ENCODE results near the gene CYTH4. TPM values are rescaled to one million over a fixed set of nuclear protein-coding genes. Genes with fewer than 3 reads are reported as not detected.

Gene CYTH4
- total RNA-seq, 4 donors from 2014 or later = 13.2 to 40.3 (median 22.1) TPM

DNA sequence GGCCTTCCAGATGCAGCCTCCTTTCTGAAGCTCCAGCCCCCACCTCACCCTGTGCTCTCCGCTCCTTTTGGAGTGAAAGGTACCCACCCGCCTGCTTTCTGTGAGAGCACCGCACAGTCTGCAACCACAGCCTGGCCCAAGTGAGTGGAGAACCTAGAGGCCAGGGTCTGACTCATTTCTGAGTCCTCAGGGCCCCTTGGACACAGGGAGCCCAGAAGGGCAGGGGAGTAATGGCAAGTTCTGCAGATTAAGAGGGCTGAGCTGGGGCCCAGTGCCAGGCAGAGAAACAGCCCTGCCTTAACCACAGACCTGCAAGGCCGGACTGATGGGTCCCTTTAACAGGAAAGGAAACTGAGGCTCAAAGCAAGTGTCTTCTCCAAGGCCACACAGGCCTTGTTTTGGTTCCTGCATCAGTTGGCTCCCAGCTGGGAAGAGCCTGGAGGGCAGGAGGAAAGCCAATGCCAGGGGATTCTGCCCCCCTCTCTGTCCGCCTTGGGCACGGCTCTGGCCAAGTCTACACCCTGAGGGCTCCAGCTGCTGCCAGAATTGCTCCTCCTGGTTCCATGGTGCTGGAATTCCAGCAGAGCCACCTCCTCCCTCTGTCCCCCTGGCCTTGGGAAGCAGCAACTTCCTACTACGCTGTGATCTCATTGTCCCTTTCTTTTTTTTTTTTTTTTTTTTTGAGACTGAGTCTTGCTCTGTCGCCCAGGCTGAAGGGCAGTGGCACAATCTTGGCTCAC lies 55.1 kb downstream of the CYTH4 start:
- TF ChIP-seq, protein P1, sequence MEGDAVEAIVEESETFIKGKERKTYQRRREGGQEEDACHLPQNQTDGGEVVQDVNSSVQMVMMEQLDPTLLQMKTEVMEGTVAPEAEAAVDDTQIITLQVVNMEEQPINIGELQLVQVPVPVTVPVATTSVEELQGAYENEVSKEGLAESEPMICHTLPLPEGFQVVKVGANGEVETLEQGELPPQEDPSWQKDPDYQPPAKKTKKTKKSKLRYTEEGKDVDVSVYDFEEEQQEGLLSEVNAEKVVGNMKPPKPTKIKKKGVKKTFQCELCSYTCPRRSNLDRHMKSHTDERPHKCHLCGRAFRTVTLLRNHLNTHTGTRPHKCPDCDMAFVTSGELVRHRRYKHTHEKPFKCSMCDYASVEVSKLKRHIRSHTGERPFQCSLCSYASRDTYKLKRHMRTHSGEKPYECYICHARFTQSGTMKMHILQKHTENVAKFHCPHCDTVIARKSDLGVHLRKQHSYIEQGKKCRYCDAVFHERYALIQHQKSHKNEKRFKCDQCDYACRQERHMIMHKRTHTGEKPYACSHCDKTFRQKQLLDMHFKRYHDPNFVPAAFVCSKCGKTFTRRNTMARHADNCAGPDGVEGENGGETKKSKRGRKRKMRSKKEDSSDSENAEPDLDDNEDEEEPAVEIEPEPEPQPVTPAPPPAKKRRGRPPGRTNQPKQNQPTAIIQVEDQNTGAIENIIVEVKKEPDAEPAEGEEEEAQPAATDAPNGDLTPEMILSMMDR (IDR thresholded peaks at IDR 0.05; ENCODE audit: low read depth) = no peak

DNA sequence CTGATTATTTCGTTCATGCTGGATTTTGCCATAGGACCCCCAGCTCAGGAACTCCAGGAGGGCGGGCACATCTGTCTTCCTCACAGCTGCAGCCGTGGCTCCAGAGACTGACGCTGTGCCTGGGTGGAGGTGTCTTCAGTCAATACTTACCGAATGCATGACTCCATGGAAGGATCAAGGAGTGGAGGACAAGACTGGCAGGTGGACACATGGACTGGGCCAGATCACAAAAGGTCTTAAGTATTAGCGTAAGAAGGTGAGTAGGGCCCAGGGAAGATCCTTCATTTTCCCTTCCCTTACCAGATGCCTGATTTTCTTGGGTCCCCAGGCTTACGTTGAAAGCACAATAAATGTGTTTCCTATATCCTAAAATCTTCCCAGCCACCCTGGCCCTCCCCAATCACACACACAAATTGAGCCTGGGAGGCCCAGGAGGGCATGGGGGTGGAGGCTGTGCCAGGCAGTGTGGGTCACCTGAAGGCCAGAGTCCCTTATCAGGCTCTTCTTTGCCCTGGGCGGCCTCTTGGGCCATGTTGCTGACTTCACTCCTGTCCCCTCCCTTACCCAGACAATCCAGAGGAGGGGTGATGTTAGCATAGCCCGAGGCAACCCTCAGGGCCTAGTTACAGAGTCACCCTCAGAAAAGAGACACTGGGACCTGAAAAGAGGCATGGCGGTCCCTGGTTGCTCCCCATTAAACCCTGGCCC lies 56.4 kb downstream of the CYTH4 start:
- TF ChIP-seq, protein P1 (IDR thresholded peaks at IDR 0.05; ENCODE audit: low read depth) = no peak

- TF ChIP-seq, protein P1 (IDR thresholded peaks at IDR 0.05; ENCODE audit: low read depth) = no peak
Observed at GRCh38 chr22:37340331-37341262, 58.3 kb downstream of the CYTH4 start.

- TF ChIP-seq, protein P1 (IDR thresholded peaks at IDR 0.05; ENCODE audit: low read depth) = no peak
Observed at GRCh38 chr22:37342065-37342464, 59.8 kb downstream of the CYTH4 start.

GRCh38 chr22:37343348-37343747 lies 61.0 kb downstream of the CYTH4 start:
- TF ChIP-seq, protein P1 (IDR thresholded peaks at IDR 0.05; ENCODE audit: low read depth) = no peak

GRCh38 chr22:37343863-37344734 lies 61.8 kb downstream of the CYTH4 start:
- TF ChIP-seq, protein P1 (IDR thresholded peaks at IDR 0.05; ENCODE audit: low read depth) = no peak

Measured in subcutaneous adipose tissue (tissue), 4 donors.